A673 (cell line): ENCODE data around the gene ROR2.

Experiments used
- EZH2 ChIP-seq: fragments of 200-600 bp; sonication (generic); IDR thresholded peaks from 2 replicates; pipeline ENCODE4 v1.6.1; 2017; ENCODE audit warnings: borderline replicate concordance, low read depth, mild to moderate bottlenecking, mixed read lengths, antibody characterized with exemption, low read length; ENCODE audit not compliant: poor library complexity, severe bottlenecking
- TF ChIP-seq, protein P1 (sequence below): fragments of 300-800, 200-600 bp; sonication (generic); conservative IDR thresholded peaks from 2 replicates; pipeline ENCODE4 v1.5.1; 2017; ENCODE audit warnings: low read depth, mild to moderate bottlenecking, antibody characterized with exemption, low read length, moderate library complexity, mixed read lengths

- TF ChIP-seq, protein P1, sequence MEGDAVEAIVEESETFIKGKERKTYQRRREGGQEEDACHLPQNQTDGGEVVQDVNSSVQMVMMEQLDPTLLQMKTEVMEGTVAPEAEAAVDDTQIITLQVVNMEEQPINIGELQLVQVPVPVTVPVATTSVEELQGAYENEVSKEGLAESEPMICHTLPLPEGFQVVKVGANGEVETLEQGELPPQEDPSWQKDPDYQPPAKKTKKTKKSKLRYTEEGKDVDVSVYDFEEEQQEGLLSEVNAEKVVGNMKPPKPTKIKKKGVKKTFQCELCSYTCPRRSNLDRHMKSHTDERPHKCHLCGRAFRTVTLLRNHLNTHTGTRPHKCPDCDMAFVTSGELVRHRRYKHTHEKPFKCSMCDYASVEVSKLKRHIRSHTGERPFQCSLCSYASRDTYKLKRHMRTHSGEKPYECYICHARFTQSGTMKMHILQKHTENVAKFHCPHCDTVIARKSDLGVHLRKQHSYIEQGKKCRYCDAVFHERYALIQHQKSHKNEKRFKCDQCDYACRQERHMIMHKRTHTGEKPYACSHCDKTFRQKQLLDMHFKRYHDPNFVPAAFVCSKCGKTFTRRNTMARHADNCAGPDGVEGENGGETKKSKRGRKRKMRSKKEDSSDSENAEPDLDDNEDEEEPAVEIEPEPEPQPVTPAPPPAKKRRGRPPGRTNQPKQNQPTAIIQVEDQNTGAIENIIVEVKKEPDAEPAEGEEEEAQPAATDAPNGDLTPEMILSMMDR, result no peak
- TF ChIP-seq EZH2, result no peak
Measured at GRCh38 chr9:91927922-91928510, 22.0 kb downstream of the ROR2 start.
